Glutamatergic neuron (in vitro differentiated cells): ENCODE results near the gene BSND. TPM values are rescaled to one million over a fixed set of nuclear protein-coding genes. Genes with fewer than 3 reads are reported as not detected.

Source experiments
- DNase-seq: peaks from one replicate; pipeline ENCODE4 v3.0.0; 2022
- H3K27ac Mint-ChIP-seq: one replicate; pipeline ENCODE4 v1.8.0; 2020; ENCODE audit warnings: mild to moderate bottlenecking, mixed read lengths, inconsistent platforms; ENCODE audit not compliant: unreplicated experiment
- H3K27me3 Mint-ChIP-seq: one replicate; pipeline ENCODE4 v1.8.0; 2020; ENCODE audit warnings: mild to moderate bottlenecking, moderate library complexity, mixed read lengths, inconsistent platforms; ENCODE audit not compliant: unreplicated experiment
- H3K36me3 Mint-ChIP-seq: one replicate; pipeline ENCODE4 v1.8.0; 2020; ENCODE audit warnings: mild to moderate bottlenecking, mixed read lengths, inconsistent platforms; ENCODE audit not compliant: unreplicated experiment
- H3K4me1 Mint-ChIP-seq: one replicate; pipeline ENCODE4 v1.8.0; 2020; ENCODE audit warnings: mild to moderate bottlenecking, low read depth, mixed read lengths, inconsistent platforms; ENCODE audit not compliant: unreplicated experiment
- H3K4me3 Mint-ChIP-seq: one replicate; pipeline ENCODE4 v1.8.0; 2020; ENCODE audit warnings: mild to moderate bottlenecking, mixed read lengths, inconsistent platforms; ENCODE audit not compliant: unreplicated experiment
- H3K9me3 Mint-ChIP-seq: one replicate; pipeline ENCODE4 v1.8.0; 2020; ENCODE audit warnings: mild to moderate bottlenecking, moderate library complexity, mixed read lengths, inconsistent platforms; ENCODE audit not compliant: unreplicated experiment
- total RNA-seq: library from RNA; stranded (reverse); fragmentation: NEBNext Ultra II Directional; extraction: Animal tissue kit (Norgen Biotek cat#: 25700); gene quantifications from one replicate; pipeline ENCODE4 v1.2.1, GENCODE V29; 2021; ENCODE audit not compliant: unreplicated experiment
- TF ChIP-seq, protein P1 (sequence below): fragments of 200-600 bp; sonication (generic); IDR thresholded peaks from one replicate; pipeline ENCODE4 v1.5.0; 2021; ENCODE audit not compliant: partially characterized antibody, unreplicated experiment

Gene BSND
- total RNA-seq, 1 donor from 2014 or later: not detected

- Mint-ChIP-seq H3K36me3 (no peaks in the 10 kb centered on the region), H3K9me3 (peaks cover 9% of the 10 kb centered on the region), H3K27ac (no peak overlapping the region), H3K27me3 (peaks cover 13% of the 10 kb centered on the region), H3K4me3 (no peak overlapping the region), H3K4me1 (no peaks in the 10 kb centered on the region)
- TF ChIP-seq, protein P1, sequence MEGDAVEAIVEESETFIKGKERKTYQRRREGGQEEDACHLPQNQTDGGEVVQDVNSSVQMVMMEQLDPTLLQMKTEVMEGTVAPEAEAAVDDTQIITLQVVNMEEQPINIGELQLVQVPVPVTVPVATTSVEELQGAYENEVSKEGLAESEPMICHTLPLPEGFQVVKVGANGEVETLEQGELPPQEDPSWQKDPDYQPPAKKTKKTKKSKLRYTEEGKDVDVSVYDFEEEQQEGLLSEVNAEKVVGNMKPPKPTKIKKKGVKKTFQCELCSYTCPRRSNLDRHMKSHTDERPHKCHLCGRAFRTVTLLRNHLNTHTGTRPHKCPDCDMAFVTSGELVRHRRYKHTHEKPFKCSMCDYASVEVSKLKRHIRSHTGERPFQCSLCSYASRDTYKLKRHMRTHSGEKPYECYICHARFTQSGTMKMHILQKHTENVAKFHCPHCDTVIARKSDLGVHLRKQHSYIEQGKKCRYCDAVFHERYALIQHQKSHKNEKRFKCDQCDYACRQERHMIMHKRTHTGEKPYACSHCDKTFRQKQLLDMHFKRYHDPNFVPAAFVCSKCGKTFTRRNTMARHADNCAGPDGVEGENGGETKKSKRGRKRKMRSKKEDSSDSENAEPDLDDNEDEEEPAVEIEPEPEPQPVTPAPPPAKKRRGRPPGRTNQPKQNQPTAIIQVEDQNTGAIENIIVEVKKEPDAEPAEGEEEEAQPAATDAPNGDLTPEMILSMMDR: no peak
- DNase-seq: no peak
Observed at GRCh38 chr1:54991939-54992338, 6.8 kb upstream of the BSND start.

DNA sequence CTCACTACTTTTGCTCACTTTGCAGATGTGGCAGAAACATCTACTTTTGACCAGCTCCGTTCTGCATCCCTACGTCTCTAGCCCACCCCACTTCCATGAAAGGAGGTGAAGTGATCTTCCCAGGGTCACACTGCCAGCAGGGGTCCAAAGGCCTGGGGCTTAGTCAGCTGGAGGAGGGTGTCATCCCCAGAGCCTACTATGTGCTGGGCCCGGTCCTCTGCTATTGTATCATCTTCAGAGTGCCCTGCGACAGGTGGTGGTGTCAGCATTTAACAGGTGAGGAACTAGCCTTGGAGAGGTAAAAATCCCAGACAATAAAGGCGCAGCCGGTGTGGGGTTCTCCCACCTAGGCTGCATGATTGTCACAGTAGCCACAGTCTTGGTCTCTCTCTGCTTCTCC, 5.6 kb upstream of the BSND start:
- Mint-ChIP-seq H3K4me3 (no peak overlapping the region), H3K9me3 (peaks cover 9% of the 10 kb centered on the region), H3K36me3 (no peaks in the 10 kb centered on the region)

DNA sequence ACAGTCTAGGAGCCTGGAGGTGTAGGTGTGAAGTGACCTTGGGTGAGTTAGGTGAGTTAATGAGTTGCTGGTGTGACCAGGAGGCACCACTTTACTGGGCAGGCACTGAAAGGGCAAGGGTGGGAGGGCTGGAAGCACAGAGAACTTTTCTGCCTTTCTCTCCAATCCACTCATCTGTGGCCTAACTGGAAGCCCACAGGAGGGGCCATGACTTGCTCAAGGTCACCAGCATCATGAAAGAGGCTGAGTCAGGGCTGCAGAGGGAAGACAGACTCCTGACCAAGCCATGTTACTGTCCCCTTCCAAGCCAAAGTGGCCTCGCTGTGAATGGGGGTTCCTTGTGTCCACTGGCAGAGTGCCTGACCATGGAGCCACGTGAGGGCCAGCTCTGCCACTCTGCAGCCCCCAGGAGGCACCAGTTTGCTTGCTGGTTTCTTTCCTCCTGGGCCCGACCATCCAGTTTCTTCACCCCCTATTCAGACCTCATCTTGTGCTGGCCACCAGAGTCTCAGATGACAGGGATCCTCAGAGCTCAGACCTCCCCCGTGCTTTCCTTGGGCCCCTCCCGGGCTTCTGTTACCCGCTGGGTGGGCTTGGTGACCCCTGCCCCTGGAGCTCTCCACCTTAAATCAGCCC, 4.3 kb upstream of the BSND start:
- no peaks in the 10 kb centered on the region for H3K36me3 Mint-ChIP-seq

More for the DNA sequence above, 5.6 kb upstream of the BSND start:
- Mint-ChIP-seq H3K27me3 (peaks cover 21% of the 10 kb centered on the region), H3K27ac (no peak overlapping the region), H3K4me1 (no peaks in the 10 kb centered on the region)
- TF ChIP-seq, protein P1: no peak
- no peak for DNase-seq

DNA sequence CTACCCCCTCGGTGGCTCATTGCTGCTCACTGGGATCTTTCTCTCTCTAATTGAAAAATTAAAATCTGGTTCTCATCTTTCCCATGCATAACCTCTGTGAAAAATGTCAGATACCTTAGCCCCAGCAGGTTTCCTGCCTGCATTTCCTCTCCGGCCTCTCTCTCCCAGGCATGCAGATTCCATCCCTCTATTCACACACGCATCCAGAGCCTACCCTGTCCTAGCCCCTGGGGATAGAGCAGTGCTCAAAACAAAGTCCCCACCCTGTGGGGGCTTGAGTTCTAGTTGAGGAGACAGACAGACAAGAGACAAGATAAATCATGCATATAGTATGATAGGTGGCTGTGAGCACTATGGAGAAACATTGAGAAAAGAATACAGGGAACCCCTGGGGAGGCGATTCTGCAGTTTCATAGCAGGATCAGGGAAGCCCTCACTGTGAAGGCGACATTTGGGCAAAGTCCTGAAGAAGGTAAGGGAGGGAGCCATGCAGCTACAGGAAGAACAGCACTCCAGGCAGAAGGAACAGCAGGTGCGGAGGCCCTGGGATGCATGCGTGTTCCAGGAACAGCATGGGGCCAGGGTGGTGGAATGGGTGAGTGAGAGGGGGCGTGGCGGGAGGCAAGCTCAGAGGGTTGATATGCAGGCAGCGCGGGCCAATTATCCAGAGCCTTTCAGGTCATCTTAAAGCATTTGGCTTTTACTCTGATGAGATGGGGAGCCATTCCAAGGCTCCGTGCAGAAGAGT, 3.5 kb upstream of the BSND start:
- H3K27ac Mint-ChIP-seq: no peak overlapping the region
- H3K27me3 Mint-ChIP-seq: peaks cover 17% of the 10 kb centered on the region
- TF ChIP-seq, protein P1: no peak
- peaks cover 5% of the 10 kb centered on the region for H3K9me3 Mint-ChIP-seq
- no peak for DNase-seq
- H3K4me3 Mint-ChIP-seq: peak overlapping the region; percentile 17
- no peaks in the 10 kb centered on the region for H3K4me1 Mint-ChIP-seq
- no peaks in the 10 kb centered on the region for H3K36me3 Mint-ChIP-seq

More for the DNA sequence above, 4.3 kb upstream of the BSND start:
- DNase-seq: no peak
- no peaks in the 10 kb centered on the region for H3K4me1 Mint-ChIP-seq
- H3K27me3 Mint-ChIP-seq: peaks cover 21% of the 10 kb centered on the region
- TF ChIP-seq, protein P1: no peak
- no peak overlapping the region for H3K4me3 Mint-ChIP-seq
- no peak overlapping the region for H3K27ac Mint-ChIP-seq
- peaks cover 9% of the 10 kb centered on the region for H3K9me3 Mint-ChIP-seq

- Mint-ChIP-seq H3K4me1 (no peaks in the 10 kb centered on the region), H3K27me3 (peaks cover 17% of the 10 kb centered on the region), H3K27ac (peak overlapping the region; percentile 11), H3K36me3 (no peaks in the 10 kb centered on the region), H3K9me3 (peaks cover 2% of the 10 kb centered on the region), H3K4me3 (peak overlapping the region; percentile 17)
- DNase-seq: no peak
- TF ChIP-seq, protein P1: no peak
Observed at GRCh38 chr1:54995835-54996234, 2.9 kb upstream of the BSND start.
